IMR-90 (cell line): Measurements from ENCODE around the gene LRRC15. TPM values are rescaled to one million over a fixed set of nuclear protein-coding genes. Genes with fewer than 3 reads are reported as not detected.

Experiments
- ATAC-seq: fragments of 200-7000 bp; cut with Tn5 transposase; 2 replicates; pipeline ENCODE4 v1.9.1; 2020; ENCODE audit warnings: low read depth, mild to moderate bottlenecking, moderate library complexity
- BruUV-seq: library from RNA; stranded (reverse); fragments of 400-500 nt; replicated peaks from 2 replicates; lab custom pipeline; 2021; lab: Mats Ljungman, UMichigan
- CTCF ChIA-PET: fragments of 300-600 bp; formaldehyde crosslinking; extraction: SDS; loops from one replicate; lab custom pipeline; 2021; ENCODE audit warnings: antibody characterized with exemption; lab: Yijun Ruan, JAX
- POLR2A ChIA-PET: fragments of 300-600 bp; sonication (Branson Sonifier 250); formaldehyde crosslinking; loops from one replicate; lab custom pipeline; 2022; ENCODE audit warnings: antibody characterized with exemption; ENCODE audit not compliant: unreplicated experiment; lab: Charles Lee
- DNase-seq: peaks from one replicate; pipeline ENCODE4 v3.0.0; 2013
- H2AFZ ChIP-seq: replicated peaks from 2 replicates; pipeline ENCODE3; 2013; ENCODE audit warnings: low read length, mild to moderate bottlenecking; ENCODE audit not compliant: poor library complexity
- H2AK5ac ChIP-seq: 2 replicates; pipeline ENCODE4 v1.6.1; 2013; ENCODE audit warnings: low read depth, low read length, inconsistent platforms
- H2AK9ac ChIP-seq: replicated peaks from 2 replicates; pipeline ENCODE3; 2013; ENCODE audit warnings: mild to moderate bottlenecking, low read depth, low read length, moderate library complexity; ENCODE audit not compliant: poor library complexity
- H2BK120ac ChIP-seq: 2 replicates; pipeline ENCODE4 v1.6.1; 2013; ENCODE audit warnings: low read depth, low read length, inconsistent platforms
- H2BK15ac ChIP-seq: 3 replicates; pipeline ENCODE4 v1.6.1; 2013; ENCODE audit warnings: low read depth, low read length, inconsistent platforms
- H2BK20ac ChIP-seq: 2 replicates; pipeline ENCODE4 v1.6.1; 2013; ENCODE audit warnings: low read depth, mild to moderate bottlenecking, inconsistent platforms, low read length, moderate library complexity
- H2BK5ac ChIP-seq: 2 replicates; pipeline ENCODE4 v1.6.1; 2013; ENCODE audit warnings: mild to moderate bottlenecking, low read depth, low read length, inconsistent platforms; ENCODE audit not compliant: poor library complexity, severe bottlenecking
- H3K14ac ChIP-seq: replicated peaks from 2 replicates; pipeline ENCODE4 v1.6.1; 2013; ENCODE audit warnings: low read depth, low read length, inconsistent platforms
- H3K18ac ChIP-seq: 2 replicates; pipeline ENCODE4 v1.6.1; 2013; ENCODE audit warnings: low read depth, low read length, control low read depth
- H3K23ac ChIP-seq: 2 replicates; pipeline ENCODE4 v1.6.1; 2013; ENCODE audit warnings: low read depth, low read length, inconsistent platforms
- H3K27ac ChIP-seq: 2 replicates; pipeline ENCODE4 v1.5.1; 2013; ENCODE audit warnings: mild to moderate bottlenecking, control low read depth, low read length; ENCODE audit not compliant: insufficient read depth
- H3K27me3 ChIP-seq: 2 replicates; pipeline ENCODE4 v1.6.1; 2013; ENCODE audit warnings: low read length; ENCODE audit not compliant: control insufficient read depth, insufficient read depth
- H3K36me3 ChIP-seq: 2 replicates; pipeline ENCODE4 v1.6.1; 2013; ENCODE audit warnings: low read length, mixed read lengths; ENCODE audit not compliant: control insufficient read depth, insufficient read depth
- H3K4ac ChIP-seq: 2 replicates; pipeline ENCODE4 v1.6.1; 2013; ENCODE audit warnings: low read depth, low read length, inconsistent platforms
- H3K4me1 ChIP-seq: 2 replicates; pipeline ENCODE4 v1.6.1; 2013; ENCODE audit warnings: low read length, mixed read lengths; ENCODE audit not compliant: control insufficient read depth, insufficient read depth
- H3K4me2 ChIP-seq: 2 replicates; pipeline ENCODE4 v1.6.1; 2013; ENCODE audit warnings: low read depth, mild to moderate bottlenecking, control low read depth, low read length, moderate library complexity
- H3K4me3 ChIP-seq: 2 replicates; pipeline ENCODE4 v1.5.1; 2013; ENCODE audit warnings: low read depth, mild to moderate bottlenecking, control low read depth, low read length, moderate library complexity; ENCODE audit not compliant: insufficient read depth
- H3K56ac ChIP-seq: 2 replicates; pipeline ENCODE4 v1.6.1; 2013; ENCODE audit warnings: low read length, inconsistent platforms; ENCODE audit not compliant: insufficient read depth; ENCODE audit errors: extremely low read depth
- H3K79me1 ChIP-seq, 2 experiments: 2 replicates each; pipeline ENCODE4 v1.6.1; 2013; ENCODE audit warnings: low read length in 2 of 2, inconsistent platforms in 1 of 2, low read depth in 1 of 2
- H3K9ac ChIP-seq: 2 replicates; pipeline ENCODE4 v1.6.1; 2013; ENCODE audit warnings: low read depth, low read length, control low read depth
- H3K9me1 ChIP-seq: 2 replicates; pipeline ENCODE4 v1.6.1; 2013; ENCODE audit warnings: low read length, inconsistent platforms; ENCODE audit not compliant: insufficient read depth
- H3K9me3 ChIP-seq: 2 replicates; pipeline ENCODE4 v1.6.1; 2013; ENCODE audit warnings: low read length; ENCODE audit not compliant: control insufficient read depth, insufficient read depth
- H4K20me1 ChIP-seq: 2 replicates; pipeline ENCODE4 v1.6.1; 2013; ENCODE audit warnings: low read length, inconsistent platforms; ENCODE audit not compliant: insufficient read depth
- H4K5ac ChIP-seq: 2 replicates; pipeline ENCODE4 v1.6.1; 2013; ENCODE audit warnings: mild to moderate bottlenecking, low read depth, low read length, control low read depth
- H4K8ac ChIP-seq, 2 experiments: 2 replicates each; pipeline ENCODE4 v1.6.1; 2013; ENCODE audit warnings: low read depth in 2 of 2, low read length in 2 of 2, control low read depth in 1 of 2, inconsistent platforms in 1 of 2
- H4K91ac ChIP-seq: 2 replicates; pipeline ENCODE4 v1.6.1; 2013; ENCODE audit warnings: low read depth, low read length, inconsistent platforms; ENCODE audit not compliant: insufficient read depth
- CEBPB ChIP-seq: IDR thresholded peaks from 2 replicates; pipeline ENCODE4 v1.6.1; 2012; ENCODE audit warnings: low read depth, low read length, improper control_type of control experiment
- CHD1 ChIP-seq: IDR thresholded peaks from 2 replicates; pipeline ENCODE4 v1.6.1; 2012; ENCODE audit warnings: low read depth, low read length, improper control_type of control experiment
- FOS ChIP-seq: fragments of 150-350 bp; IDR thresholded peaks from 2 replicates; pipeline ENCODE4 v1.6.1; 2016; ENCODE audit warnings: low read depth, low read length
- MAFK ChIP-seq: IDR thresholded peaks from 2 replicates; pipeline ENCODE4 v1.6.1; 2012; ENCODE audit warnings: low read depth, low read length, improper control_type of control experiment
- MAZ ChIP-seq: IDR thresholded peaks from 2 replicates; pipeline ENCODE4 v1.6.1; 2012; ENCODE audit warnings: low read depth, mild to moderate bottlenecking, low read length, improper control_type of control experiment, moderate library complexity, borderline replicate concordance
- MXI1 ChIP-seq: IDR thresholded peaks from 2 replicates; pipeline ENCODE4 v1.6.1; 2012; ENCODE audit warnings: low read depth, mild to moderate bottlenecking, low read length, moderate library complexity, borderline replicate concordance
- NFE2L2 ChIP-seq: fragments of 150-350 bp; IDR thresholded peaks from 2 replicates; pipeline ENCODE4 v1.6.1; 2016; ENCODE audit warnings: low read depth, mild to moderate bottlenecking, low read length
- RCOR1 ChIP-seq: IDR thresholded peaks from 2 replicates; pipeline ENCODE4 v1.6.1; 2012; ENCODE audit warnings: mild to moderate bottlenecking, low read length, improper control_type of control experiment; ENCODE audit not compliant: insufficient replicate concordance
- RFX5 ChIP-seq: IDR thresholded peaks from 2 replicates; pipeline ENCODE4 v1.8.0; 2012; ENCODE audit warnings: low read depth, mild to moderate bottlenecking, low read length, moderate library complexity
- SMC3 ChIP-seq: fragments of 150-350 bp; IDR thresholded peaks from 2 replicates; pipeline ENCODE4 v1.6.1; 2016; ENCODE audit warnings: low read depth, mild to moderate bottlenecking, antibody characterized with exemption, low read length, moderate library complexity
- USF2 ChIP-seq: fragments of 150-350 bp; IDR thresholded peaks from 2 replicates; pipeline ENCODE4 v1.6.1; 2017; ENCODE audit warnings: mild to moderate bottlenecking, antibody characterized with exemption, low read length, low read depth
- WGBS, 2 experiments: methylation state at CpG; one replicate each; pipeline versions ENCODE4 v1.1.5 to v1.1.7; 2013; ENCODE audit warnings: missing lambda C conversion rate in 2 of 2; ENCODE audit not compliant: insufficient read length in 1 of 2; ENCODE audit errors: extremely low coverage in 2 of 2; 5-methylcytosine and 5-hydroxymethylcytosine counted together
- dilution Hi-C: fragments of 300-500 bp; cut with HindIII; formaldehyde crosslinking; loops from one replicate; pipeline ENCODE4 v1.14.3; 2018; ENCODE audit warnings: low sequenced_read_pairs; ENCODE audit not compliant: unreplicated experiment
- in situ Hi-C: fragments of 300-500 bp; cut with MboI; formaldehyde crosslinking; loops from 3 replicates; pipeline ENCODE4 v1.14.3; 2019; ENCODE audit warnings: low sequenced_read_pairs, inconsistent platforms, mixed read lengths
- intact Hi-C: fragments of 100-400 bp; cut with micrococcal nuclease; formaldehyde crosslinking; loops from 2 replicates; pipeline ENCODE4 v1.10.0; 2022
- polyA plus RNA-seq, 3 experiments: library from polyadenylated mRNA; depleted of rRNA; stranded (reverse); fragments of >200 nt; gene quantifications; 2 replicates each; pipeline ENCODE4 v1.2.3, GENCODE V29; 2012; ENCODE audit warnings: low replicate concordance in 1 of 3
- total RNA-seq: library from RNA; depleted of rRNA; stranded (reverse); fragments of >200 nt; gene quantifications from 2 replicates; pipeline ENCODE4 v1.2.3, GENCODE V29; 2012
- TF ChIP-seq, protein P1 (sequence below): conservative IDR thresholded peaks from 2 replicates; pipeline ENCODE4 v1.5.1; 2012; ENCODE audit warnings: mild to moderate bottlenecking, low read depth, low read length, improper control_type of control experiment

Gene LRRC15
- total and polyA plus RNA-seq, 2 of the 4 experiments (the other 2 are of a cell fraction) = 2.5 to 9.0 TPM

DNA sequence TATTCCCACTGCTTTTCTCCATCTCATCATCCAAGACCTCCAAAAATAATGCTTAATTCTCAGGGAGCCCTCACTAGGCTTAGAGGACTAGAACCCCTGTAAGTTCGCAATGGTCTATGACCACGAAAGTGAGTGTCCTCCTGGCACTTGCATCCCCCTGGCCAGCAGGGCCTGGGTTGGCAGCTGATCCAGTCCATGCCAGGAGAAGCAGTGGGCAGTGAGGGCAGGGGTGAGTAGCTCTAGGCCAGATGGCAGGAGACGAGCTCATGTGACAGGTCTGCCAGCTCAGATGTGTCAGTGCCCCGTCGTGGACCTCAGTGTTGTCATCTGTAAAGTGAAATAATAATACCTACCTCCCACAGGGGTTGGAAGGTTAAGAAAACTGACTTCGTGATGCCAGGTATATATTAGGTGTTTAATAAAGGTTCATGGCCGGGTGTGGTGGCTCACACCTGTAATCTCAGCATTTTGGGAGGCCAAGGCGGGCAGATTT is 18.4 kb upstream of the LRRC15 start:
- in situ Hi-C loops (no loop called here), dilution Hi-C loops (no loop called here), intact Hi-C loops (no loop called here)
- Histone ChIP-seq H2BK5ac (no peak overlapping the region), H3K56ac (no peak overlapping the region), H3K9ac (no peak overlapping the region), H3K4me2 (no peak overlapping the region), H2BK15ac (no peak overlapping the region), H3K4me1 (no peaks in the 10 kb centered on the region), H3K9me1 (no peaks in the 10 kb centered on the region), H2AK9ac (no peak overlapping the region), H3K79me1 (no peaks in the 10 kb centered on the region), H3K36me3 (no peaks in the 10 kb centered on the region), H4K8ac (no peak overlapping the region), H3K4me3 (no peak overlapping the region), H2BK20ac (no peak overlapping the region), H3K18ac (no peak overlapping the region), H4K20me1 (no peaks in the 10 kb centered on the region), H3K14ac (no peak overlapping the region), H4K91ac (no peak overlapping the region), H2AK5ac (no peak overlapping the region), H3K4ac (no peak overlapping the region), H3K27me3 (peaks cover 34% of the 10 kb centered on the region), H3K9me3 (no peaks in the 10 kb centered on the region; the same call in none of the 2 replicates), H4K5ac (no peak overlapping the region), H3K23ac (no peak overlapping the region), H2AFZ (no peak overlapping the region), H3K27ac (no peak overlapping the region), H2BK120ac (no peak overlapping the region)
- BruUV-seq = no TSS peak
- ChIA-PET POLR2A (no interaction called here), CTCF (no interaction called here)
- ATAC-seq (no peak), DNase-seq (no peak)
- TF ChIP-seq MAZ = no peak
- TF ChIP-seq, protein P1, sequence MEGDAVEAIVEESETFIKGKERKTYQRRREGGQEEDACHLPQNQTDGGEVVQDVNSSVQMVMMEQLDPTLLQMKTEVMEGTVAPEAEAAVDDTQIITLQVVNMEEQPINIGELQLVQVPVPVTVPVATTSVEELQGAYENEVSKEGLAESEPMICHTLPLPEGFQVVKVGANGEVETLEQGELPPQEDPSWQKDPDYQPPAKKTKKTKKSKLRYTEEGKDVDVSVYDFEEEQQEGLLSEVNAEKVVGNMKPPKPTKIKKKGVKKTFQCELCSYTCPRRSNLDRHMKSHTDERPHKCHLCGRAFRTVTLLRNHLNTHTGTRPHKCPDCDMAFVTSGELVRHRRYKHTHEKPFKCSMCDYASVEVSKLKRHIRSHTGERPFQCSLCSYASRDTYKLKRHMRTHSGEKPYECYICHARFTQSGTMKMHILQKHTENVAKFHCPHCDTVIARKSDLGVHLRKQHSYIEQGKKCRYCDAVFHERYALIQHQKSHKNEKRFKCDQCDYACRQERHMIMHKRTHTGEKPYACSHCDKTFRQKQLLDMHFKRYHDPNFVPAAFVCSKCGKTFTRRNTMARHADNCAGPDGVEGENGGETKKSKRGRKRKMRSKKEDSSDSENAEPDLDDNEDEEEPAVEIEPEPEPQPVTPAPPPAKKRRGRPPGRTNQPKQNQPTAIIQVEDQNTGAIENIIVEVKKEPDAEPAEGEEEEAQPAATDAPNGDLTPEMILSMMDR = no peak
- TF ChIP-seq USF2 = no peak
- no peak for TF ChIP-seq CHD1
- TF ChIP-seq RFX5 = no peak
- TF ChIP-seq NFE2L2 = no peak
- TF ChIP-seq RCOR1 = no peak
- TF ChIP-seq CEBPB = no peak
- TF ChIP-seq MAFK = no peak
- TF ChIP-seq FOS = no peak
- TF ChIP-seq MXI1 = no peak
- no peak for TF ChIP-seq SMC3
- 80% methylated on average over 1 of the region's 8 CpGs; no CpG with 5 or more reads in 1 of the 2 experiments for WGBS, 2 experiments
